Esophagus muscularis mucosa (tissue), 3 donors: ENCODE measurements around the gene RABIF.

Experiments
- POLR2A ChIP-seq: fragments of 450-650 bp; IDR thresholded peaks from one replicate; pipeline ENCODE4 v1.6.1; 2017; ENCODE audit warnings: antibody characterized with exemption, moderate library complexity, mild to moderate bottlenecking, low read depth
- POLR2AphosphoS5 ChIP-seq, 2 donors: sonication (generic); formaldehyde crosslinking; IDR thresholded peaks; one replicate each; pipeline ENCODE4 v1.6.1; 2017; ENCODE audit warnings: antibody characterized with exemption in 2 of 2
- TF ChIP-seq, protein P1 (sequence below), 3 experiments: fragments of 200-600 bp in 2 of 3; fragments of 450-650 bp in 1 of 3; sonication (generic) in 2 of 3; IDR thresholded peaks; one replicate each; pipeline ENCODE4 v1.5.1; 2017 to 2019; ENCODE audit warnings: antibody characterized with exemption in 3 of 3, mild to moderate bottlenecking in 2 of 3, moderate library complexity in 1 of 3

DNA sequence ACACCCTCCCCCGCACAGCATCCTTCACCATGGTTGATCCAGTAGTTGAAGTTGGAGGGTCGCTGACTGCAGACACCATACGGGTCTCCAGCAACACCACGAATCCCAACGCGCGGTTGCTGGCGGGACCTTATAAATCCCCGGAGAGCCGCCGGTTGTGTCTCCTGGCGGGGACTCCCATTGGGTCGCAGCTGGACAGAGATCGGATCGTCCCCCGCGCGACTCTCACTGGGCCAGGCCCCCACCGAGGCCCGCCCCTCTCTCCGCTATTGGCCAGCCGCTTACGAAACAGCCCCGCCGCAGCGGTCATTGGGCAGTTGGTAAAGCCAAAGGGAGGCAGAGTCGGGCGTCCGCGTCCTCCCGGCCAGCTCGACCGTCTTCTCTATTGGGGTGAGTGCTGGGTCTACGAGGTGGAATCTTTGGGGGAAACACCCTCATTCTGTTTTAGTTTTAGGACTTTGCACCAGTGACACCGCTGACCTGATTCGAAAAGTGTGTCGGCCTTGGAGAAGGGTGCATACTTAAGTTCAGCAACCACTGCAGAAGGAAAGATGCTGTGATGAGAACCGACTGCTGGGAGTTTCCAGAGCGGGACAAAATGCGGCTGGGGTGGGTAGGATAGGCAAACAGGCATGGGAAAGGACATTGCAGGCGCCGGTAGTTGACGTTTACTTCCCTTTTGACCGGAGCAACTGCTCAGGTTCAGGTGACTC, 27.4 kb downstream of the RABIF start:
- TF ChIP-seq, protein P1, sequence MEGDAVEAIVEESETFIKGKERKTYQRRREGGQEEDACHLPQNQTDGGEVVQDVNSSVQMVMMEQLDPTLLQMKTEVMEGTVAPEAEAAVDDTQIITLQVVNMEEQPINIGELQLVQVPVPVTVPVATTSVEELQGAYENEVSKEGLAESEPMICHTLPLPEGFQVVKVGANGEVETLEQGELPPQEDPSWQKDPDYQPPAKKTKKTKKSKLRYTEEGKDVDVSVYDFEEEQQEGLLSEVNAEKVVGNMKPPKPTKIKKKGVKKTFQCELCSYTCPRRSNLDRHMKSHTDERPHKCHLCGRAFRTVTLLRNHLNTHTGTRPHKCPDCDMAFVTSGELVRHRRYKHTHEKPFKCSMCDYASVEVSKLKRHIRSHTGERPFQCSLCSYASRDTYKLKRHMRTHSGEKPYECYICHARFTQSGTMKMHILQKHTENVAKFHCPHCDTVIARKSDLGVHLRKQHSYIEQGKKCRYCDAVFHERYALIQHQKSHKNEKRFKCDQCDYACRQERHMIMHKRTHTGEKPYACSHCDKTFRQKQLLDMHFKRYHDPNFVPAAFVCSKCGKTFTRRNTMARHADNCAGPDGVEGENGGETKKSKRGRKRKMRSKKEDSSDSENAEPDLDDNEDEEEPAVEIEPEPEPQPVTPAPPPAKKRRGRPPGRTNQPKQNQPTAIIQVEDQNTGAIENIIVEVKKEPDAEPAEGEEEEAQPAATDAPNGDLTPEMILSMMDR (IDR thresholded peaks at IDR 0.05), result peak in 1 of 3 experiments; percentile 20
- TF ChIP-seq POLR2AphosphoS5 (IDR thresholded peaks at IDR 0.05) (peak; percentile 82 to 92), POLR2A (no peak)
